ENCODE measurements around the gene NCCRP1. TPM values are rescaled to one million over a fixed set of nuclear protein-coding genes. Genes with fewer than 3 reads are reported as not detected.
"Not testable (repeated sequence)": the region's sequence is repeated elsewhere in the genome, so short reads cannot be mapped to it uniquely, and the experiment has no call there.

The NCCRP1 gene
- total RNA-seq, 1 donor from 2014 or later = 0.61 TPM

- TF ChIP-seq CTCF (IDR thresholded peaks at IDR 0.05; ENCODE audit: partially characterized antibody, unreplicated experiment) = no peak
- Mint-ChIP-seq H3K27ac (ENCODE audit: unreplicated experiment) (no peak overlapping the region), H3K27me3 (ENCODE audit: unreplicated experiment) (peaks cover 13% of the 10 kb centered on the region), H3K4me3 (ENCODE audit: unreplicated experiment) (no peak overlapping the region), H3K9me3 (ENCODE audit: unreplicated experiment) (no peaks in the 10 kb centered on the region), H3K36me3 (ENCODE audit: unreplicated experiment) (no peaks in the 10 kb centered on the region), H3K4me1 (ENCODE audit: low read depth, unreplicated experiment) (no peaks in the 10 kb centered on the region)
- no peak for DNase-seq
Measured at GRCh38 chr19:39238944-39239343, 42.2 kb downstream of the NCCRP1 start.

- Mint-ChIP-seq H3K27ac (ENCODE audit: unreplicated experiment) (no peak overlapping the region), H3K36me3 (ENCODE audit: unreplicated experiment) (no peaks in the 10 kb centered on the region), H3K4me3 (ENCODE audit: unreplicated experiment) (no peak overlapping the region), H3K4me1 (ENCODE audit: low read depth, unreplicated experiment) (no peaks in the 10 kb centered on the region), H3K9me3 (ENCODE audit: unreplicated experiment) (no peaks in the 10 kb centered on the region), H3K27me3 (ENCODE audit: unreplicated experiment) (peaks cover 10% of the 10 kb centered on the region)
- no peak for TF ChIP-seq CTCF (IDR thresholded peaks at IDR 0.05; ENCODE audit: partially characterized antibody, unreplicated experiment)
- DNase-seq = no peak
Measured at GRCh38 chr19:39240421-39240820, 43.7 kb downstream of the NCCRP1 start.

DNA sequence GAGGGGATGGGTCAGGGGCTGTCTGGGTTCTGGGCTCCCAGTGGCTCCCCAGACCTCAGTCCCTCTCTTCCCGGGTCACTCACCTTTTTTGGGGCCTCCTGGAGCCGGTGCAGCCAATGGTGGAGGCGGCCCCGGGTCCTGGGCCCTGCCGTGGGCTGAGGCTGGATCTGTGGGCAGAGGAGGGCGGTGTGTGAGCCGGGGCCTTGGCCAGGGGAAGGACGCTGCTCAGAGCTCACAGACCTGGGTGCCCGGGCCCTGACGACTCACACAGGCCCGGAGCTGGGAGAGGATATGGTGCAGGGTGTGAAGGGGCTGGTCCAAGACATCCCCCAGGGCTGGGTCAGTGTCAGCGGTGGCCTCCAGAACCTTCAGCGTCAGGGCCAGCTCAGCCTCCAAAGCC, 47.0 kb downstream of the NCCRP1 start:
- H3K36me3 Mint-ChIP-seq (ENCODE audit: unreplicated experiment); DNase-seq; H3K9me3 Mint-ChIP-seq (ENCODE audit: unreplicated experiment); H3K4me3 Mint-ChIP-seq (ENCODE audit: unreplicated experiment); H3K27me3 Mint-ChIP-seq (ENCODE audit: unreplicated experiment); H3K27ac Mint-ChIP-seq (ENCODE audit: unreplicated experiment); H3K4me1 Mint-ChIP-seq (ENCODE audit: low read depth, unreplicated experiment): not testable (repeated sequence)

- H3K27ac Mint-ChIP-seq (ENCODE audit: unreplicated experiment); DNase-seq; H3K9me3 Mint-ChIP-seq (ENCODE audit: unreplicated experiment); H3K4me1 Mint-ChIP-seq (ENCODE audit: low read depth, unreplicated experiment); H3K36me3 Mint-ChIP-seq (ENCODE audit: unreplicated experiment); H3K4me3 Mint-ChIP-seq (ENCODE audit: unreplicated experiment); H3K27me3 Mint-ChIP-seq (ENCODE audit: unreplicated experiment): not testable (repeated sequence)
Measured at GRCh38 chr19:39244410-39245100, 47.8 kb downstream of the NCCRP1 start, which contains the start of gene IFNL3. Gene IFNL3 (minus strand): TSS chr19:39245006. CDS start chr19:39244967, 39 bp downstream.

DNA sequence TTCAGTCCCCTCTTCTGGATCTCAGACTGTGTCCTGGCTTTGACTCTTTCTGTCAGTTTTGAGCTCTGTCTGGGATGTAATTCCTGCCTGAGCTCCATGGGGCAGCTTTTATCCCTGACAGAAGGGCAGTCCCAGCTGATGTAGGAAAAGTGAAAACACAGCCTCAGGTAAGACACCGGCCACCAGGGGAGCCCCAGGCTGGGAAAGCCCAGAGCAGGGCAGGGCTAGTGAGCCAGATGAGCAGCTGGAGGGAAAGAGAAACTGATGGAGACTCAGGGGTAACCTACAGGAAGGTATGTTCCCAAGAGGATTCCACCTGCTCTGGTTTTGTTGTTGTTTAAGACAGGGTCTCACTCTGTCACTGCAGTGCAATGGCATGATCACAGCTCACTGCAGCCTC, 48.4 kb downstream of the NCCRP1 start:
- DNase-seq; H3K36me3 Mint-ChIP-seq (ENCODE audit: unreplicated experiment); H3K27me3 Mint-ChIP-seq (ENCODE audit: unreplicated experiment); H3K4me1 Mint-ChIP-seq (ENCODE audit: low read depth, unreplicated experiment); H3K9me3 Mint-ChIP-seq (ENCODE audit: unreplicated experiment); H3K4me3 Mint-ChIP-seq (ENCODE audit: unreplicated experiment); H3K27ac Mint-ChIP-seq (ENCODE audit: unreplicated experiment): not testable (repeated sequence)

DNA sequence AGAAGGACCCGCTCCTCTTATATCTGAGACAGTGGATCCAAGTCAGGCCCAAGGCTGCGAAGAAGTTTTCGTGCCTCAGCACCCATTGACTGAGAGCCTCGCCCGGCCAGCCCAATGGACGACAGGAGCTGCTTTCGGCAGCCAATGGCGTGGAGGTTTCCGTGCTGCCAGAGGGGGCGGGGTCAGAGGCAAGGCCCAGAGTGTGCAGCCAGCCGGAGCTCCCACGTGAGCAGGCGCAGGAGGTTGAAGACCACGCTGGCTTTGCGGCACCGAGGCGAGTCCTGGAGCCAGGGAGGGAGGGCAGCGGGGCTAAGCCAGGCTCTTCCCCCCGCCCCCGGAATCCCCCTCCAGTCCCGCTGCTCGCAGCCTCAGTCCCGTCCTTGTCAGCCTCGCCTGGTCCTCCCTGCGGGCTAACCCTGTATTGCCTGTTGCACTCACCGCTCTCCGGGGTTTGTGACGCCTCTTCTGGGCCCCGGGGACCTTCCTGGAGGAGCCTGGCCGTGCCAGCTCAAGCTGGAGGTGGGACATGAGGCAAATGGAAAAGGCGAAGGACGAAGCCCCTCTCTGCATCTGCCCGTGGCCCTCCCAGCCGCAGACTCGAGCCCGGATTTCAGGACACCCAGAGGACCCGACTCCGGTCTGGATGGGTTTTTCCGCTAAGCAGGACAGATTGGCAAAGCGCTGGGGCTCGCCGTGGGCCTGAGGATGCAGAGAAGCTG, 50.3 kb downstream of the NCCRP1 start:
- peak; percentile 68 for DNase-seq
- Mint-ChIP-seq H3K4me3 (ENCODE audit: unreplicated experiment) (peak overlapping the region; percentile 32), H3K27me3 (ENCODE audit: unreplicated experiment) (peaks cover 6% of the 10 kb centered on the region), H3K4me1 (ENCODE audit: low read depth, unreplicated experiment) (no peaks in the 10 kb centered on the region), H3K9me3 (ENCODE audit: unreplicated experiment) (no peaks in the 10 kb centered on the region), H3K36me3 (ENCODE audit: unreplicated experiment) (no peaks in the 10 kb centered on the region), H3K27ac (ENCODE audit: unreplicated experiment) (no peak overlapping the region)
- no peak for TF ChIP-seq CTCF (IDR thresholded peaks at IDR 0.05; ENCODE audit: partially characterized antibody, unreplicated experiment)
